Left ventricle myocardium inferior (tissue), 1 donor: ENCODE results near the gene FCN2. TPM values are rescaled to one million over a fixed set of nuclear protein-coding genes. Genes with fewer than 3 reads are reported as not detected.

Experiments
- DNase-seq: peaks from one replicate; pipeline ENCODE4 v3.0.0-alpha.2; 2020
- H3K27ac ChIP-seq: fragments of 200-600 bp; replicated peaks from 2 replicates; pipeline ENCODE4 v1.8.0; 2021
- H3K27me3 ChIP-seq: fragments of 200-600 bp; 2 replicates; pipeline ENCODE4 v1.8.0; 2021; ENCODE audit warnings: low read depth
- H3K36me3 ChIP-seq: fragments of 200-600 bp; 2 replicates; pipeline ENCODE4 v1.8.0; 2021
- H3K4me1 ChIP-seq: fragments of 200-600 bp; 2 replicates; pipeline ENCODE4 v1.8.0; 2021
- H3K4me3 ChIP-seq: fragments of 200-600 bp; 2 replicates; pipeline ENCODE4 v1.8.0; 2021; ENCODE audit warnings: mild to moderate bottlenecking, moderate library complexity
- H3K9me3 ChIP-seq: fragments of 200-600 bp; replicated peaks from 2 replicates; pipeline ENCODE4 v1.8.0; 2021
- intact Hi-C: fragments of 100-400 bp; cut with micrococcal nuclease; formaldehyde crosslinking; loops from one replicate; pipeline ENCODE4 v1.11.0; 2022
- total RNA-seq: library from RNA; stranded (reverse); fragmentation: NEBNext Ultra II Directional; extraction: Animal tissue kit (Norgen Biotek cat#: 25700); gene quantifications from one replicate; pipeline ENCODE4 v1.2.1, GENCODE V29; 2021
- TF ChIP-seq, protein P1 (sequence below): fragments of 200-600 bp; IDR thresholded peaks from 2 replicates; pipeline ENCODE4 v1.8.0; 2021; ENCODE audit warnings: antibody characterized with exemption, mild to moderate bottlenecking, borderline replicate concordance
- donor health status: DM: no; HTN: yes; CAD: no; lungs with severe emphysema.

The FCN2 gene
- total RNA-seq, 1 donor from 2014 or later = not detected

DNA sequence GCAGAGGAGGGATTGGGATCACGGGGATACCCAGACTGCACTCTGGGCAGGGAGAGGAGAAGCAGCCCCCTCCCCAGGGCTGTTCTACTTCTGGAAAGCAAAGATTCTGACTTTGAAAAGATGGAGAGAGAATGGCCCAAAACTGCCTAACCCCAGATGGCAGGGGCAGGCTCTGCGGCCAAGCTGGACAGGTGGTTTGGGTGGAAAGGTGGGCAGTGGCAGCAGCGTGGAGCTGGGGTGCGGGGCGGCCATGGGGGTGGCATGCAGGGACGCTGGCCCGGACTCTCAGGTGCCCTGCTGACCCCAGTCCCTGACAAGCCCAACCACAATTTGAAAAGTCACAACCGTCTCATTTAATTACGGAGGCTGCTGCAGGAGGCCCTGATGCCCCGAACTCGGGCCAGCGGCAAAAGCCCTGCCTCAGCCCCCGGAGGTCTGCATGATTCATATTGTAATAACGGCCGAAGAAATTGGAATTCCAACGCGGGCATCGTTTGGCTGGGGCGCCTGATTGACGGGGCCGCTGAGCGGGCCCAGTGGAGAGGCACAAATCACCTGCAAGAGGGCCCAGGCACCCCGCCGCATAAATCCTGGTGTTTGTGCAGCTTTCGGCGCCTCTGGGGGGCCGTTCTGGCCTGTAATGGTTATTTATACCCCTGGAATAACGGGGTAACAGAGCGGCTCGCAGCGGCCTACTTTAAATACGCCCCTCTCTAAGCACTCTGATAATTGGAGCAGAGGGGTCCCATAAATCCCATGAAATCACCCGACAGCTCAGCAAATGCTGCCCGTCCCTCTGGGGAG is 41.8 kb upstream of the FCN2 start:
- intact Hi-C loops = no loop called here
- peaks cover 11% of the 10 kb centered on the region for H3K36me3 ChIP-seq

DNA sequence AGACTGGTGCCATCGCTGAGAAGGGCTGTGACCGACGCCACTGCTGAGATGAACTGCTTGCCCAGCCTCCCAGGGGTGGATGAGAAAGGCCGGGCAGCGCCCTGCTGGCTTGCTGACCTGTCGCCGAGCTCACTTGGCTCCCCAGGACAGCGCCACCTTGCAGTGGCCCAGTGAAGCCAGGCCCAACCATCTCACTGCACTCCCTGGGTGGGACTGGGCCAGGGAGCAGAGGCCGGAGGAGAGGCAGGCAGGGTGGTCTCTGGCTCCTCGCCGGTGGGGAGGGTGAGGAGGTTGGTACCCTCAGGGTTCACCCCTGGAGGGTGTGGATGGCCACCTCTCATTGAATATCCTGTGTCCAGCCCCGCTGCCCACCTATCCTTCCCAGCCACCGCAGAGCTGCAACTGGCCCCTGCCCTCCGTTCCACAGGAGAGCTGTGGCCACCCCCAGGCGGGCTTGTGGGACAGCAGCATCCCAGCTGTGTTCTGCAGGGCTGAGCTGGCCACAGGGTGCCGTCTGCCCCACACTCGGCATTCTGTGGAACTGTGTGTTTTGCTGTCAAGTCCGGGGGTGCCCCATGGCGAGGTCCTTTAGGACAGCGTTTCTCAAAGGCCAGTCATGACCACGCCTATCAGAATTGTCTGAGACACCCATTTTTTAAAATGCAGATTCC is 41.0 kb upstream of the FCN2 start:
- TF ChIP-seq, protein P1, sequence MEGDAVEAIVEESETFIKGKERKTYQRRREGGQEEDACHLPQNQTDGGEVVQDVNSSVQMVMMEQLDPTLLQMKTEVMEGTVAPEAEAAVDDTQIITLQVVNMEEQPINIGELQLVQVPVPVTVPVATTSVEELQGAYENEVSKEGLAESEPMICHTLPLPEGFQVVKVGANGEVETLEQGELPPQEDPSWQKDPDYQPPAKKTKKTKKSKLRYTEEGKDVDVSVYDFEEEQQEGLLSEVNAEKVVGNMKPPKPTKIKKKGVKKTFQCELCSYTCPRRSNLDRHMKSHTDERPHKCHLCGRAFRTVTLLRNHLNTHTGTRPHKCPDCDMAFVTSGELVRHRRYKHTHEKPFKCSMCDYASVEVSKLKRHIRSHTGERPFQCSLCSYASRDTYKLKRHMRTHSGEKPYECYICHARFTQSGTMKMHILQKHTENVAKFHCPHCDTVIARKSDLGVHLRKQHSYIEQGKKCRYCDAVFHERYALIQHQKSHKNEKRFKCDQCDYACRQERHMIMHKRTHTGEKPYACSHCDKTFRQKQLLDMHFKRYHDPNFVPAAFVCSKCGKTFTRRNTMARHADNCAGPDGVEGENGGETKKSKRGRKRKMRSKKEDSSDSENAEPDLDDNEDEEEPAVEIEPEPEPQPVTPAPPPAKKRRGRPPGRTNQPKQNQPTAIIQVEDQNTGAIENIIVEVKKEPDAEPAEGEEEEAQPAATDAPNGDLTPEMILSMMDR = no peak

More for the DNA sequence above, 41.8 kb upstream of the FCN2 start:
- TF ChIP-seq, protein P1 = no peak
- H3K4me3 ChIP-seq = no peak overlapping the region
- no peak for DNase-seq
- H3K9me3 ChIP-seq = no peaks in the 10 kb centered on the region
- H3K4me1 ChIP-seq = peaks cover 9% of the 10 kb centered on the region
- no peak overlapping the region for H3K27ac ChIP-seq
- H3K27me3 ChIP-seq = no peaks in the 10 kb centered on the region

DNA sequence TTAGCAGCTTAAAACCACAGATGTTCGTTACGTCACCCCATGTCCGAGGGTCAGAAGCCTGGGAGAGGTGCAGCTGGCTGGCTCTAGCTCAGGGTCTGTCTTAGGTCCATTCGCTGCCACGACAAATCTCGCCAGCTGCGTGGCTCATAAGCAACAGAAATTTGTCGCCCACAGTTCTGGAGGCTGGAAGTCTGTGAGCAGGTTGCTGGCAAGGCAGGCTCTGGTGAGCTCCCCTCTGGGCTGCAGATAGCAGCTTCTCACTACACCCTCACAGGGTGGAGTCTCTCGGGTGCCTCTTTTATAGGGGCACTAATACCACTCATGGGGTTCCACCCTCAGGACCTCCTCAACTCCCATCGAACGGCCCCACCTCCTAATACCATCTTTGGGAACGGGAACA is 40.1 kb upstream of the FCN2 start:
- H3K27ac ChIP-seq = no peak overlapping the region
- no peaks in the 10 kb centered on the region for H3K27me3 ChIP-seq
- no peak for DNase-seq
- intact Hi-C loops = no loop called here
- H3K4me1 ChIP-seq = peaks cover 9% of the 10 kb centered on the region
- peaks cover 11% of the 10 kb centered on the region for H3K36me3 ChIP-seq
- H3K4me3 ChIP-seq = no peak overlapping the region
- H3K9me3 ChIP-seq = no peaks in the 10 kb centered on the region
- TF ChIP-seq, protein P1 = no peak

More for the DNA sequence above, 41.0 kb upstream of the FCN2 start:
- Histone ChIP-seq H3K4me3 (no peak overlapping the region), H3K36me3 (peaks cover 11% of the 10 kb centered on the region), H3K9me3 (no peaks in the 10 kb centered on the region), H3K4me1 (peaks cover 9% of the 10 kb centered on the region), H3K27me3 (no peaks in the 10 kb centered on the region), H3K27ac (no peak overlapping the region)
- no peak for DNase-seq
- intact Hi-C loops = no loop called here

DNA sequence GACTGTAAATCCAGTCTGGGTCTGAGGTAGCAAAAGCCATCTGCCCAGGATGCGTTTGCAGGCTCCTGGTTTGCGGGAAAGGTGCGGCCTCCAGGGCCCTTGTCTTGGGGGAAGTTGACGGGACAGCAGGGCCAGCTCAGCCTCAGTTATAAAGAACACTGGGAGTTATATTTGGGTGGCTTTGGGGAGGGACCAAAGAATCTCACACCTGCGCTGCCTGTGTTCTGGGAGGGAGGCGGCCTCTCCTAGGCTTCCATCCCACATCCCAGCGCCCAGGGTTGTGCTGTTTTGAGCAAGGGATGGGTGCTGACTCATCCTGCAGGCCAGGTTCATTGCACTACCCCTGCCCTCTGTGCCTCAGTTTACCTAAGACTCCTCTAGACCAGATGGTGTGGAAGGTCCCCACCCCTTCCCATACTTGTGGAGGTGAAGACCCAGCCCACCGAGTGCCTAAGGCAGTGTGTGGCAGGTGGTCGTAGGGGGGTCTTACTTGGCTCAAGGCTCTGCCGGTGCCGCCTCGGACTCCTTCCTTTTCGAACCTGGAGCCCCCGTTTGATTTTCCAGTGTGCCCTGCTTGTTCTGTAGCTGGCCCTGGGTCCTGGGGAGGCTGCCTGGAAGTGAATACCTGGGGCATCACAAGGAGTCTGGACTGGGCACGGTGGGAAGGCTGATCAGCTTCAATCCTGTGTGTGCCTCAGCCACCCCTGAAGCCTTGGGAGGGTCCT is 39.3 kb upstream of the FCN2 start:
- intact Hi-C loops = no loop called here
- H3K4me1 ChIP-seq = peaks cover 9% of the 10 kb centered on the region
- no peaks in the 10 kb centered on the region for H3K27me3 ChIP-seq
- peaks cover 11% of the 10 kb centered on the region for H3K36me3 ChIP-seq
- H3K4me3 ChIP-seq = no peak overlapping the region
- no peak overlapping the region for H3K27ac ChIP-seq
- no peak for DNase-seq
- no peaks in the 10 kb centered on the region for H3K9me3 ChIP-seq
- TF ChIP-seq, protein P1 = no peak

DNA sequence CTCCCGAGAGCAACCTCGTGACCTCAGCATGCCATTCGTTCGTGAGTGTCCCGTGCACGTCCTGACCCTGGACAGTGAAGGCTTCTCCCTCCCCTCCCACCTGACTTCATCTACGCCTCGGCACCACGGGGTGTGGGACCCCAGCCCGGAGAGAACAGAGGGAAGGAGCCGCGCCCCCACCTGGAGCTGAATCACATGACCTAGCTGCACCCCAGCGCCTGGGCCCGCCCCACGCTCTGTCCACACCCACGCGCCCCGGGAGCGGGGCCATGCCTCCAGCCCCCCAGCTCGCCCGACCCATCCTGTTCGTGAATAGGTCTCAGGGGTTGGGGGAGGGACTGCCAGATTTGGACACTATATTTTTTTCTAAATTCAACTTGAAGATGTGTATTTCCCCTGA is 38.3 kb upstream of the FCN2 start:
- no peak overlapping the region for H3K4me3 ChIP-seq
- intact Hi-C loops = no loop called here
- H3K36me3 ChIP-seq = peaks cover 11% of the 10 kb centered on the region
- H3K27ac ChIP-seq = no peak overlapping the region
- no peaks in the 10 kb centered on the region for H3K9me3 ChIP-seq
- DNase-seq = no peak
- peaks cover 9% of the 10 kb centered on the region for H3K4me1 ChIP-seq
- no peaks in the 10 kb centered on the region for H3K27me3 ChIP-seq
- TF ChIP-seq, protein P1 = no peak
